GM12878 (cell line): ENCODE results near the gene ASB10.

Source experiments
- ASH2L ChIP-seq: fragments of 300-600, 200-600 bp; sonication (generic); IDR thresholded peaks from 2 replicates; pipeline ENCODE4 v1.6.1; 2017; ENCODE audit warnings: low read depth, mild to moderate bottlenecking, borderline replicate concordance
- CTCF ChIP-seq, 3 experiments: IDR thresholded peaks in 2 of 3; conservative IDR thresholded peaks in 1 of 3; 2 replicates each; pipeline ENCODE4 v1.5.1; 2011; ENCODE audit warnings: low read depth in 3 of 3, low read length in 3 of 3, mild to moderate bottlenecking in 3 of 3, control low read depth in 2 of 3, moderate library complexity in 2 of 3, inconsistent platforms in 1 of 3, mixed read lengths in 1 of 3; ENCODE audit not compliant: control insufficient read depth in 2 of 3, insufficient read depth in 1 of 3; ENCODE audit errors: extremely low read depth in 1 of 3
- EP300 ChIP-seq, 2 experiments: fragments of 150-350 bp in 1 of 2; IDR thresholded peaks; 2 replicates each; pipeline ENCODE4 v1.6.1; 2011 to 2012; ENCODE audit warnings: low read depth in 2 of 2, low read length in 2 of 2, borderline replicate concordance in 1 of 2, improper control_type of control experiment in 1 of 2, inconsistent platforms in 1 of 2; ENCODE audit not compliant: control insufficient read depth in 1 of 2
- FOS ChIP-seq: IDR thresholded peaks from 3 replicates; pipeline ENCODE4 v1.6.1; 2011; ENCODE audit warnings: borderline replicate concordance; ENCODE audit not compliant: insufficient read length; ENCODE audit errors: extremely low read depth
- NRF1 ChIP-seq: conservative IDR thresholded peaks from 2 replicates; pipeline ENCODE4 v1.6.1; 2011; ENCODE audit warnings: mild to moderate bottlenecking, low read depth, low read length, improper control_type of control experiment
- RELA ChIP-seq: fragments of 450-650 bp; IDR thresholded peaks from 2 replicates; pipeline ENCODE4 v1.8.0; 2014; ENCODE audit warnings: borderline replicate concordance; ENCODE audit not compliant: partially characterized antibody
- RFX5 ChIP-seq: IDR thresholded peaks from 2 replicates; pipeline ENCODE4 v1.6.1; 2011; ENCODE audit warnings: low read depth, low read length, improper control_type of control experiment
- TCF7 ChIP-seq: IDR thresholded peaks from 2 replicates; pipeline ENCODE4 v1.6.1; 2014; ENCODE audit warnings: antibody characterized with exemption, borderline replicate concordance
- ZNF274 ChIP-seq: IDR thresholded peaks from one replicate; pipeline ENCODE4 v1.8.0; 2011; ENCODE audit not compliant: insufficient read length, insufficient read depth

GRCh38 chr7:151143261-151144015 lies 43.6 kb downstream of the ASB10 start:
- TF ChIP-seq NRF1 (no peak), TCF7 (no peak), CTCF (IDR thresholded peaks at IDR 0.05 in 2 of 3, conservative IDR thresholded peaks at IDR 0.05 in 1 of 3; ENCODE audit: control insufficient read depth in 2 of 3, extremely low read depth in 1 of 3, insufficient read depth in 1 of 3, low read depth in 3 of 3, low read length in 3 of 3) (no peak), ZNF274 (no peak), RFX5 (no peak), EP300 (IDR thresholded peaks at IDR 0.05; ENCODE audit: borderline replicate concordance in 1 of 2, control insufficient read depth in 1 of 2, low read depth in 2 of 2, low read length in 2 of 2) (no peak), FOS (no peak), RELA (no peak), ASH2L (no peak)
